HUES64 (cell line): ENCODE measurements around the gene LINS1.

Experiments
- H3K27ac ChIP-seq: 2 replicates; pipeline ENCODE4 v1.7.0; 2013; ENCODE audit warnings: low read depth, low read length, inconsistent platforms
- H3K27me3 ChIP-seq: 2 replicates; pipeline ENCODE4 v1.6.1; 2013; ENCODE audit warnings: mild to moderate bottlenecking, low read length; ENCODE audit not compliant: insufficient read depth
- H3K36me3 ChIP-seq: 2 replicates; pipeline ENCODE4 v1.6.1; 2013; ENCODE audit warnings: mild to moderate bottlenecking, low read length; ENCODE audit not compliant: insufficient read depth
- H3K4me1 ChIP-seq: 2 replicates; pipeline ENCODE4 v1.6.1; 2013; ENCODE audit warnings: mild to moderate bottlenecking, low read length, moderate library complexity; ENCODE audit not compliant: insufficient read depth
- H3K4me3 ChIP-seq: 2 replicates; pipeline ENCODE4 v1.5.1; 2013; ENCODE audit warnings: mild to moderate bottlenecking, low read length, moderate library complexity
- H3K9ac ChIP-seq: 2 replicates; pipeline ENCODE4 v1.6.1; 2013; ENCODE audit warnings: mild to moderate bottlenecking, low read depth, low read length
- H3K9me3 ChIP-seq: 2 replicates; pipeline ENCODE4 v1.6.1; 2013; ENCODE audit warnings: low read depth, low read length; ENCODE audit not compliant: insufficient read depth
- WGBS: fragments of 150-250, 120-280 bp; methylation state at CpG from one replicate; pipeline ENCODE4 v1.1.7; 2013; ENCODE audit warnings: missing lambda C conversion rate; 5-methylcytosine and 5-hydroxymethylcytosine counted together

LINS1 gene

DNA sequence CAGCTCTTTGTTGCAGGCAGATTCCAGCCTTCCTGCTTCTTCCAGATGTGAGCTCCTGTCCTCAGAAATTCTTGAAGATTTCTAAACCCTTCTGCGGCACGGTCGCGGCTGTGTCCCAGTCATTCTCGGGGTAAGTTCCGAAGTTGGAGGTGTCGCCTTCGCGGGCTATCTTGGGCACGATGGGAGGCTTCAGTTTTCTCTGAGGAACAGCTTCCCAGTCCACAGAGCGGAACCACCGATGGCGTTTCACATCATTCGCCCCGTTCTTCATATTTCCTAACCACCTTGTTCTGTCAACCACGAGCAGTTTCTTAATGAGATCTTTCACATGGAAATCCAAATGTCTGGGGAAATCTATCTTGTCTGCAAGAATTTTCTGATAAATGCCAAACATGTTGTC, 48.5 kb downstream of the LINS1 start:
- no peak overlapping the region for H3K27ac ChIP-seq
- H3K36me3 ChIP-seq: no peaks in the 10 kb centered on the region
- no peaks in the 10 kb centered on the region for H3K27me3 ChIP-seq
- H3K9me3 ChIP-seq: peaks cover 27% of the 10 kb centered on the region
- WGBS: 97% methylated on average over 16 of the region's 16 CpGs
- no peak overlapping the region for H3K4me3 ChIP-seq
- no peaks in the 10 kb centered on the region for H3K4me1 ChIP-seq
- no peak overlapping the region for H3K9ac ChIP-seq

DNA sequence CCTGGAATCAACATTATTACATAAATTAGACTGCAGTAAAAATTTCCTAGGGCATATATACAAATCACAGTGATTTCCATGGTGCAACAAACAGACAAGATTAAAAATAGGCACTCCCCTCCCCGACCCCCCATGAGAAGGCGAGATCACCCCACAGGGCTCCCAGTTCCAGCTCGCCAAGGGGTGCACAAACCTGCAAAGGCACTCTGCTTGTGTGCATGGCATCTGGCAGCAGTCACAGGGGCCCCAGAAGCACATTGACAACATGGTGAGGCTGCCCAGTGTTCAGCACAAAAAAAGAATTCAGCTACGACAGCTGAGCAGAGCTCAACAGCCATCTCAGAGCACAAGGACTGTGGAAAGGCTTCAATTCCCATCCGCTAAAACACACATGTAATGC, 54.0 kb downstream of the LINS1 start:
- 91% methylated on average over 5 of the region's 5 CpGs for WGBS

DNA sequence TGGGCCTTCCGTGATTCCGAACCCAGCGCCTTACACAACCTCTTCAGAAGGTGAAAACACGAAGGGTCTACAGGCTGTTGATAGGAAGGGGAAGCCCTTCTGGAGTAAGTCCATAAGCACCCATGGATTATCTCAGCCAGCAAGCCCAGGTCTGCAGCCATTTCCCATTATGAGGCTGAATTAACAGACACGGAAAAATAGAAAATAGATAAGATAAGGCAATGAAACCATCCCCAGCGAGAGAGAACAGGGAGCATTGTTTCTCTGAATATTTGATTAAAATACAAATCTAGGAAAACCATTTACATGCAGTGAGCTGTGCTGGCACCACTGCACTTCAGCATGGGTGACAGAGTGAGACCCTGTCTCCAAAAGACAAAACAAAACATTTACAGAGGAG, 57.0 kb downstream of the LINS1 start:
- Histone ChIP-seq H3K9ac (no peak overlapping the region), H3K27me3 (no peaks in the 10 kb centered on the region), H3K4me1 (no peaks in the 10 kb centered on the region), H3K36me3 (no peaks in the 10 kb centered on the region), H3K9me3 (peaks cover under 1% of the 10 kb centered on the region; the same call in 1 of the 2 replicates), H3K4me3 (no peak overlapping the region), H3K27ac (no peak overlapping the region)
- 98% methylated on average over 6 of the region's 6 CpGs for WGBS

More for the DNA sequence above, 54.0 kb downstream of the LINS1 start:
- Histone ChIP-seq H3K36me3 (no peaks in the 10 kb centered on the region), H3K27ac (no peak overlapping the region), H3K9ac (no peak overlapping the region), H3K4me3 (no peak overlapping the region), H3K27me3 (no peaks in the 10 kb centered on the region), H3K9me3 (peaks cover 16% of the 10 kb centered on the region), H3K4me1 (no peaks in the 10 kb centered on the region)

DNA sequence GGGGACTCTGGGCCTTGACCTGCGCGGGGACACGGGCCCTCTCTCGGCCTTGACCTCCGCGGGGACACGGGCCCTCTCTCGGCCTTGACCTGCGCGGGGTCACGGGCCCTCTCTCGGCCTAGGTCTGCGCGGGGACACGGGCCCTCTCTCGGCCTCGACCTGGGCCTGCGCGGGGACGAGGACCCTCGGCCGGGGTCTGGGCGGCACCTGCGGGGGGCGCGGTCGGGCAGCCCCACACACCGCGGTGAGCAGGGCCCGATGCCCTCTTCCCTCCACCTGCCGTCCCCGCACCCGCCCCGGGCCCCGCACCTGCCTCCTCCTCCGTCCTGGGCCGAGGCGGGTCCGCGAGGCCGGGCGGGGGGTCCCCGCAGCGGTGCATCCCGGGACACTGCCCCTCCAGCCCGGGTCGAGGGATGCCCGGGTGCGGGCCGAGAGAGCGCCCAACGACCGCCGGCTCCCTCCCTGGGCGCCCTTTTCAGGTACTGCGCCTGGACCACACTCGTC, 57.6 kb downstream of the LINS1 start:
- Histone ChIP-seq H3K27me3 (no peaks in the 10 kb centered on the region), H3K36me3 (no peaks in the 10 kb centered on the region), H3K27ac (no peak overlapping the region), H3K9me3 (0 out of 2 replicates have a peak, but pooled peaks cover 3% of the 10 kb centered on the region), H3K4me1 (no peaks in the 10 kb centered on the region), H3K4me3 (no peak overlapping the region), H3K9ac (no peak overlapping the region)
- 97% methylated on average over 57 of the region's 57 CpGs for WGBS

DNA sequence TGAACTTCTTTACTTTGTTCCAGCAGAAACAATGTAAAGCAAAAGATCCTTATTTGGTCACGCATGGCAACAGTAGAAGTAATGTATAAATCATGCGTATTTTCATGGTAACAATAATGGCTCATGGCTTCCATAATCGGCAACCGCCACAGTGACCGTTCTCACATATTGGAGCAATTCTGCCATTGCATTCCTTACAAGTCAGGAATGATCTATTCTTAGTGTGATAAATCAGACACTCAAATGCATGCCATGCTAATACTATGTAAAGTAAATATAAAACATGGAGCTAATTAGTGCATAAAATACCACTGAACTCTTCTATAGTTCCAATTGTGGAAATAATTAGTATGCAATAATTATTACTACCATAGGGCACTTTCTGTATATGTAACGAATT, 59.7 kb downstream of the LINS1 start:
- Histone ChIP-seq H3K9ac (no peak overlapping the region), H3K9me3 (peaks cover 13% of the 10 kb centered on the region; the same call in 1 of the 2 replicates), H3K27ac (no peak overlapping the region), H3K36me3 (no peaks in the 10 kb centered on the region), H3K4me3 (no peak overlapping the region), H3K27me3 (no peaks in the 10 kb centered on the region), H3K4me1 (no peaks in the 10 kb centered on the region)
- 97% methylated on average over 5 of the region's 6 CpGs for WGBS

DNA sequence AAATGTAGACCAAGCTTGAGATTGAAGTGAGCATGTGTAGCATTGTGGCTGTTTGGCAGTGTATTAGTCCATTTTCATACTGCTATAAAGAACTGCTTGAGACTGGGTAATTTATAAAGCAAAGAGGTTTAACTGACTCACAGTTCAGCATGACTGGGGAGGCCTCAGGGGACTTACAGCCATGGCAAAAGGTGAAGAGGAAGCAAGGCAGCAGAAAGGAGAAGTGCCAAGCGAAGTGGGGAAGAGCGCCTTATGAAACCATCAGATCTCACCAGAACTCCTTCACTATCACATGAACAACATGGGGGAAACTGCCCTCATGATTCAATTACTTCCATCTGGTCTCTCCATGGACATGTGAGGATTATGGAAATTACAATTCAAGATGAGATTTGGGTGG, 64.7 kb downstream of the LINS1 start:
- 100% methylated on average over 1 of the region's 2 CpGs for WGBS
- Histone ChIP-seq H3K4me1 (no peaks in the 10 kb centered on the region), H3K36me3 (no peaks in the 10 kb centered on the region), H3K27me3 (no peaks in the 10 kb centered on the region), H3K9me3 (peaks cover 13% of the 10 kb centered on the region; the same call in 1 of the 2 replicates), H3K27ac (no peak overlapping the region), H3K9ac (no peak overlapping the region), H3K4me3 (no peak overlapping the region)

DNA sequence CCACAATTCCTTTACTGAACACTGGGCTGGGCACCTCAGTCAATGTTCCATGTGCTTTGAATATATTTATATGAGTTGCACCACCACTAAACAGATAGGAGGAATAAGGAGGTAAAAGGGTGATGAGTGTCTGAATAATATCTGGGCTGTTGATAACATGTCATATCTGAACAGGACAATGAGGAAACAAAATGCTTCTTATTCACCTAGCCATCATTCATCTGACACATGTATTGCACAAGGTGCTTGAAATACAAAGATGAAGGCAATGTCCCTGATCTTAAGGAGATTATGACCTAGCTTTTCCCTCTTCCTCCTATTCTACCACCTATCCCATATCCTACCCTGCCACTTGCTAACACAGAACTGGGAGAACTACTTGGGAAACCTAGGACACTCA, 65.3 kb downstream of the LINS1 start:
- Histone ChIP-seq H3K27me3 (no peaks in the 10 kb centered on the region), H3K9ac (no peak overlapping the region), H3K9me3 (peaks cover 13% of the 10 kb centered on the region; the same call in 1 of the 2 replicates), H3K4me3 (no peak overlapping the region), H3K27ac (no peak overlapping the region), H3K36me3 (no peaks in the 10 kb centered on the region), H3K4me1 (no peaks in the 10 kb centered on the region)

DNA sequence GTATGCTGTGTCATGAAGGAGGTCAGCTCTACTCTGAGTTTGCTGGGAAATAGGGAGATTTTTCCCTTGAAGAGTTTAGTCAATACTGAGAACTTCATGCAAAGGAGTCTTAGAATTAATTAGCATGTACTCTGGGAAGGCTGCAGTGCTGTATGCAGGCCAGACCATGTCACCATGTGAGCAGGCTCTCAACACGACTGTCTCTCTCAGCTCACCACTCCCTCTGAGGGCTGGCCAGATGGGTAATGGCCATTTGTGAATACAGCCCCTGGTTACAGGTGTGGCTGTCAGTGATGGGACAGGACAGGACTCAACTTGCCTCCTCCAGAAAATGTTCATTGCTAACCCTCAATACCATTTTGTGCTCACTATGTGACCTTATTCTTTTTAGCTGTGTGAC, 68.1 kb downstream of the LINS1 start:
- peaks cover 8% of the 10 kb centered on the region; the same call in 1 of the 2 replicates for H3K9me3 ChIP-seq
- no peak overlapping the region for H3K9ac ChIP-seq
- H3K36me3 ChIP-seq: no peaks in the 10 kb centered on the region
- H3K4me3 ChIP-seq: no peak overlapping the region
- H3K27me3 ChIP-seq: no peaks in the 10 kb centered on the region
- H3K4me1 ChIP-seq: no peaks in the 10 kb centered on the region
- 87% methylated on average over 1 of the region's 1 CpG for WGBS
- H3K27ac ChIP-seq: no peak overlapping the region

DNA sequence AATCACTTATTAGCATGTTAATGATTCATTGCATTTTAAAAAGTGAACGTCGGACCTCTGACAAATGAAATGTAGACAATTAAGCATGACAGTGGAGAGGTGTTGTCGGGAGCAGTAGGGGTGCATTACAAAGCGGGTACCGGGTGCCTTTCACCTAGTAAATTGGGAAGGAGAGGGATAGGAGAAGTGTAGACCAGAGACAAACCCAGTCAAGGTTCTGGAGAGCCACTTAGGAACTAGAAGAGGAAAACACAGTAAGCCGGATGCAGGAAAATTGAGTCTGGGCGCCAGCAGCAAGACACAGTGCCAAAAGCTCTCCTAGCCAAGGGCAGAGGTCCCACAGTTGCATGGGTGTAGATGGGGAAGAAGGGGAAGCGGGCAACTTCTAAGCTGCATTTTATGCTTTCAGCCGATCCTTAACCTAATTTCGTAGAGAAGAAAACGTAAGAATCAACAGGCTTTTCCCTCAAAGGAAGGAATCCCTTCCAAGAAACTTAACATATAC, 70.1 kb downstream of the LINS1 start:
- H3K27ac ChIP-seq: no peak overlapping the region
- no peak overlapping the region for H3K4me3 ChIP-seq
- H3K4me1 ChIP-seq: no peaks in the 10 kb centered on the region
- no peaks in the 10 kb centered on the region for H3K36me3 ChIP-seq
- 91% methylated on average over 11 of the region's 11 CpGs for WGBS
- no peaks in the 10 kb centered on the region for H3K9me3 ChIP-seq
- H3K9ac ChIP-seq: no peak overlapping the region
- no peaks in the 10 kb centered on the region for H3K27me3 ChIP-seq

DNA sequence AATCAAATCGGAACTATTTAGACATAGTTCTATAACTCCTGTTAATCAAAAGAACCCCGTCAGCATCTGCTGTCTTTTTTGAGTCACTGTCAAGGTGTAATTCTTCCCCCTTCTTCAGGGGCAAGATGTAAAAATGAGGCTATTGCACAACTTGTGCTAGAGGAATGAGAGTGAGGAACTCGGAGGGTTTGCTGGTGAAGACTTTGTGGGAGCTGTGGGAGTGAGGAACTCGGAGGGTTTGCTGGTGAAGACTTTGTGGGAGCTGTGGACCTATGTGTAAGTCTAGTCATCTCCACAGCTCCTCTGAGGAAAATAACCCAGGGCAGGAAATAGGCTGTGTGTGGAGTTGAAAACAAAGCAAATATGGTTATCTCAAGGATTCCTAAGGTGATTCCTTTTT, 70.8 kb downstream of the LINS1 start:
- Histone ChIP-seq H3K27me3 (no peaks in the 10 kb centered on the region), H3K9ac (no peak overlapping the region), H3K4me3 (no peak overlapping the region), H3K27ac (no peak overlapping the region), H3K9me3 (no peaks in the 10 kb centered on the region), H3K36me3 (no peaks in the 10 kb centered on the region), H3K4me1 (no peaks in the 10 kb centered on the region)
- WGBS: 95% methylated on average over 4 of the region's 4 CpGs

DNA sequence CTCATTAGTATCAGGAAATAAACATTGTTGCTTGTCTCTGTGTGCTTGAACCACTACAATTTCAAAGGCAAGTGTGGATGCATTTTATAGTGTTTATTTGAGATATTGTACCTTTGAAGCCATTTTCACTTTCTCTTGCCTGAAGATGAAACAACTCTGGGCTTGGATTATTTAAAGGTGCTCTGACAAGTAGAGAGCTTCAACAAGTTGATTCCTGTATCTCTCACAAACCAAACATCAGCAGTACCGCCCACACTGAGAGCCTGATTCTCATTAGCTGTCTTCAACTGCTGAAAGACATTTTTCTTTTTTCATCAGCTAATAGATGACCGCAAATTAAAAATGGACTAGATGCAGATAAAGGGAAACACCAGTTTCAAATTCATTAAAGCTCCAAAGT, 72.4 kb downstream of the LINS1 start:
- Histone ChIP-seq H3K36me3 (no peaks in the 10 kb centered on the region), H3K4me1 (no peaks in the 10 kb centered on the region), H3K27me3 (no peaks in the 10 kb centered on the region), H3K27ac (no peak overlapping the region), H3K4me3 (no peak overlapping the region), H3K9me3 (no peaks in the 10 kb centered on the region), H3K9ac (no peak overlapping the region)
- 100% methylated on average over 2 of the region's 2 CpGs for WGBS
